GM10266 (cell line): ENCODE data around the gene TBC1D24.

Experiments
- DNase-seq: peaks from one replicate; pipeline ENCODE4 v3.0.0; 2012; ENCODE audit errors: extremely low spot score
- CTCF ChIP-seq: IDR thresholded peaks from 2 replicates; pipeline ENCODE4 v1.5.1; 2012; ENCODE audit warnings: mild to moderate bottlenecking, low read depth; ENCODE audit not compliant: control insufficient read depth, insufficient read depth; ENCODE audit errors: missing control alignments

TBC1D24 gene

DNA sequence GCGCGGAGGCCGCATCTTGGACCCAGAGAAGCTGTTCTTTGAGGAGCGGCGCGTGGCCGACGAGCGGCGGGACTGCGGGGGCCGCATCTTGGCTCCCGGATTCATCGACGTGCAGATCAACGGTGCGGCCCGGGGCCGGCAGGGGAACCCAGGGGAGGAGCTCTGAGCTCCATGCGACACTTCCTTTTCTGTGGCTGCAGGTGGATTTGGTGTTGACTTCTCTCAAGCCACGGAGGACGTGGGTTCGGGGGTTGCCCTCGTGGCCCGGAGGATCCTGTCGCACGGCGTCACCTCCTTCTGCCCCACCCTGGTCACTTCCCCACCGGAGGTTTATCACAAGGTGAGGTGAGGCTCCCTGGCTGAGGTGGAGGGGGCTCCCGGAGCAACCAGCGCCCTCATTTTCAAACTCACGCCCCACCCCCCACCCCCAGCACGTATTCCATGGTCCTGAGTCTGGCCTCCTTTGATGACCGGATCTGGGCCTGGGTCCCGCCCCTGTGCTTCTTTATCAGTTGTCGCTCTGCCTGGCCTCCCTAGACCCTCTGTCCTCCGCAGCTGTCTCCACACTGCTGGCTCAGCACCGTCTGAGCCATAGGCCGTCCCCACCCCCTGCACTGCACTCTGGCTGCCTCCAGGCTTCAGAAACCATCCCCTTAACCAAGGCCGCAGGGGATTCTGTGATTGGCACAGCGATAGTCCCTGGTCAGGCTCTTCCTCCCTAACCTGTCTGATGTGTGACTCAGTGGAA lies 46.0 kb downstream of the TBC1D24 start:
- TF ChIP-seq CTCF, result no peak
- no peak for DNase-seq

DNA sequence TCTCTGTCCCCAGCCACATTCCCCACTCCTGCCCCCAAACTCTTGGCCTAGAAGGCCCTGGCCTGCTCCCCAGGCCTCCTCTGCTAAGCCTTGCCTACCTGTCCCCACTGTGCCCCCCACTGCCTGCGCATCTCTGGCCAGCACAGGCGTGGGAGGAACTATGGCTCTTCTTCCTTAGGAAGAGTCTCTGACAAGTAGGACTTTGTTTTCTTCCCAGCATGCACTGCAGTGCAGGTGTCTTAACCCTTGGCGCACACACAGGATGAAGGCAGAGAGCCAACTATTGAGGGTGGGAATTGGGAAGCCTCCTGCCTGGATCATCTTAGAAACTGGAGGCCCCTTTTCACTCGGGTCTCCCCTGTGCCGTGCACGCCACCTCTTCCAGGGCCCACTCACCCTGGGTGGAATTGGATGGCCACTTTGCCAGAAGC lies 48.9 kb downstream of the TBC1D24 start:
- TF ChIP-seq CTCF, result no peak
- no peak for DNase-seq

DNA sequence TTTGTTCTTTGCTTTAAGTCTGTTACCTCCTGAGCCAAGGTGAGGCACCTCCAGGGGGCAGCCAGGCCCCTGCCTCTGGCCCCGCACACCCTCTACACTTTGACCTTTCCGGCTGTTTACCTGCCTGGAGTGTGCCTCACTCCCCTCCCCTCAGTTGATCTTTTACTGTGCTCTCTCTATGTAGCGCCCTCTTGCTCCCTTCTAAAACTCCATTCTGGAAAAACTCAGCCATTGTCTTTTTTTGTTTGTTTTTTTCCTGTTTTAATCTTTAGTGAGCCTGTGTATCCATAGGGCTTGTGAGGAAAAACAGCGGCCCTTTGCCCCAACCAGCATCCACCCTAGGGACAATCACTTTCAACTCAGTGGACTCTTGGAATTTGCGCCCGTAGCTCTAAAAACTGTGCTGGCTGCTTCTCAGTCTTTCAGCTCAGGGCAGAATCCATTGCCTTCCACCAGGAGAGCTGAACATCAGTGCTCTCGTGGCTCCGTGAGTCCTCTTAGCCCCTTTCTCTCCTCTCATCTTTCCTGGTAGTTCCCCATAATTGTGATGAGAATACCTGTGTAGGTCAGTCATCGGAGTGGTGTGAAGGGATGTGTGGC lies 49.5 kb downstream of the TBC1D24 start:
- TF ChIP-seq CTCF, result no peak
- DNase-seq, result no peak

GRCh38 chr16:2526135-2526534 lies 51.2 kb downstream of the TBC1D24 start:
- TF ChIP-seq CTCF, result no peak
- no peak for DNase-seq

DNA sequence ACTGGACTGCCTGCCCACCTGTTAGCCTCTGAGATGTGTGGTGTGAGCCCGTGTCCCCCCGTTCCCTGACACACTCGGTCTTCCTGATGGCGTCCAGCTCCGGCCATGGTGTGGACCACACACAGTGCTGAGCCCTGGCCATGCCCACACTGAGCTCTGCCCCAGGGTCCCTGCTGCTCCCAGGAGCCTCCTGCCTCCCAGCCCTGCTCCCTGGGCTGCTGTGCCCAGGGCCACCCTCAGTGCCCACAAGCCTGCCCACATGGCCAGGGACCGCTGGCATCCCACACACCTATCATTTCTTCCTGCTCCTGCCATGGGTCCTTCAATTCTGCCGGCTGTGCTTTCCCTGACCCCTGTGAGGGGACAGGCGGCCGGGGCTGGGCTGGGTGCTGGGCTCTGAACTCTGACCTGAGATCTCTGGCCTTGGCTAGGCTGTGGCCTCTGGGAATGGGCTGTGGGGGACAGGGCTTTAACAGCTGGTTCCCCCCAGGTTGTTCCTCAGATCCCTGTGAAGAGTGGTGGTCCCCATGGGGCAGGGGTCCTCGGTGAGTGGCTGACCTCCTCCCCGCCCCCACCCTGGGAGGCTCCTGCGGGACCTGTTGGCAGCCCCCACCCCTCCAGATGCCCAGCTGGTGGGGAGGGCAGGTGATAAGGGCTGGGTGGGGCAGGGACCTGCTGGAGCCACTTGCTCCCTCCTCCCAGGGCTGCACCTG lies 52.3 kb downstream of the TBC1D24 start:
- no peak for TF ChIP-seq CTCF
- DNase-seq, result no peak

DNA sequence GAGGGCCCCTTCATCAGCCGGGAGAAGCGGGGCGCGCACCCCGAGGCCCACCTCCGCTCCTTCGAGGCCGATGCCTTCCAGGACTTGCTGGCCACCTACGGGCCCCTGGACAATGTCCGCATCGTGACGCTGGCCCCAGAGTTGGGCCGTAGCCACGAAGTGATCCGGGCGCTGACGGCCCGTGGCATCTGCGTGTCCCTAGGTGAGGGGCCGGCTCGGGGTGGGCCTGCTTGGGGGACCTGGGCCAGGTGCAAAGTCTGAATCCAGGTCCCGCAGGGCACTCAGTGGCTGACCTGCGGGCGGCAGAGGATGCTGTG lies 52.8 kb downstream of the TBC1D24 start:
- no peak for TF ChIP-seq CTCF

More for the DNA sequence above, 52.8 kb downstream of the TBC1D24 start:
- no peak for DNase-seq
